Measurements from ENCODE around the gene ENDOD1.
A peak's percentile ranks its signal among the peaks of the same experiment; 100 is the strongest.
"Not testable (repeated sequence)": the region's sequence is repeated elsewhere in the genome, so short reads cannot be mapped to it uniquely, and the experiment has no call there.

Gene ENDOD1

GRCh38 chr11:95089620-95090542 lies at the start of gene ENDOD1:
Gene ENDOD1, plus strand, starts transcription at chr11:95089846. Its CDS starts 82 bp downstream, at chr11:95089928.
- peak; percentile 67 for DNase-seq

- DNase-seq = no peak
Measured at GRCh38 chr11:95042239-95042638, 47.4 kb upstream of the ENDOD1 start.

GRCh38 chr11:95042906-95043305 lies 46.7 kb upstream of the ENDOD1 start:
- DNase-seq = no peak

- no peak for DNase-seq
Measured at GRCh38 chr11:95044010-95044409, 45.6 kb upstream of the ENDOD1 start.

- no peak for DNase-seq
Measured at GRCh38 chr11:95045812-95046211, 43.8 kb upstream of the ENDOD1 start.

- not testable (repeated sequence) for DNase-seq
Measured at GRCh38 chr11:95049122-95049521, 40.5 kb upstream of the ENDOD1 start, which contains the start of gene KDM4F. Gene KDM4F, plus strand, starts transcription at chr11:95049422.

GRCh38 chr11:95050595-95051202 lies 38.9 kb upstream of the ENDOD1 start:
- DNase-seq = no peak

GRCh38 chr11:95054356-95054755 lies 35.3 kb upstream of the ENDOD1 start:
- DNase-seq = no peak

GRCh38 chr11:95055283-95055897 lies 34.3 kb upstream of the ENDOD1 start:
- DNase-seq = no peak

- DNase-seq = no peak
Measured at GRCh38 chr11:95057959-95058358, 31.7 kb upstream of the ENDOD1 start.

GRCh38 chr11:95058621-95059020 lies 31.0 kb upstream of the ENDOD1 start:
- no peak for DNase-seq

- DNase-seq = no peak
Measured at GRCh38 chr11:95059046-95059445, 30.6 kb upstream of the ENDOD1 start.

GRCh38 chr11:95065336-95065735 lies 24.3 kb upstream of the ENDOD1 start:
- DNase-seq = peak; percentile 2

GRCh38 chr11:95066716-95067038 lies 23.0 kb upstream of the ENDOD1 start, which contains the start of gene SRSF8:
Gene SRSF8, plus strand, starts transcription at chr11:95066919. Its CDS starts 308 bp downstream, at chr11:95067227.
- peak; percentile 67 for DNase-seq

GRCh38 chr11:95067039-95067840 lies 22.4 kb upstream of the ENDOD1 start:
- DNase-seq = peak; percentile 65

- peak; percentile 52 for DNase-seq
Measured at GRCh38 chr11:95067841-95068219, 21.8 kb upstream of the ENDOD1 start.

- DNase-seq = peak; percentile 90
Measured at GRCh38 chr11:95068549-95068948, 21.1 kb upstream of the ENDOD1 start.

- no peak for DNase-seq
Measured at GRCh38 chr11:95070471-95070870, 19.2 kb upstream of the ENDOD1 start.

- no peak for DNase-seq
Measured at GRCh38 chr11:95072948-95073347, 16.7 kb upstream of the ENDOD1 start.

GRCh38 chr11:95074792-95075563 lies 14.7 kb upstream of the ENDOD1 start:
- peak; percentile 33 for DNase-seq

- DNase-seq = no peak
Measured at GRCh38 chr11:95076416-95076815, 13.2 kb upstream of the ENDOD1 start.

GRCh38 chr11:95076981-95077380 lies 12.7 kb upstream of the ENDOD1 start:
- DNase-seq = no peak
